T-helper 1 cell treated with Interleukin-12 subunit alpha and Interleukin-12 subunit beta and Interleukin-4 antibody, amounts not matched to agents 30 μg/mL and 1 μg/mL, for 36 hours (primary cell): Measurements from ENCODE around the gene RNF113B.

Experiments
- H3K27ac Mint-ChIP-seq: one replicate; pipeline ENCODE4 v1.8.0; 2021; ENCODE audit warnings: mild to moderate bottlenecking, mixed read lengths
- H3K27me3 Mint-ChIP-seq: one replicate; pipeline ENCODE4 v1.8.0; 2021; ENCODE audit warnings: low read depth, mixed read lengths
- H3K36me3 Mint-ChIP-seq: one replicate; pipeline ENCODE4 v1.8.0; 2021; ENCODE audit warnings: low read depth, mixed read lengths
- H3K4me1 Mint-ChIP-seq: one replicate; pipeline ENCODE4 v1.8.0; 2021; ENCODE audit warnings: low read depth, mixed read lengths
- H3K4me3 Mint-ChIP-seq: one replicate; pipeline ENCODE4 v1.8.0; 2021; ENCODE audit warnings: mild to moderate bottlenecking, moderate library complexity, mixed read lengths
- H3K9me3 Mint-ChIP-seq: one replicate; pipeline ENCODE4 v1.8.0; 2021; ENCODE audit warnings: mixed read lengths

Gene RNF113B

GRCh38 chr13:98214707-98215106, 37.6 kb upstream of the RNF113B start:
- Mint-ChIP-seq H3K4me3 (no peak overlapping the region), H3K27ac (no peak overlapping the region), H3K36me3 (no peaks in the 10 kb centered on the region), H3K4me1 (no peaks in the 10 kb centered on the region), H3K27me3 (no peaks in the 10 kb centered on the region), H3K9me3 (no peaks in the 10 kb centered on the region)

GRCh38 chr13:98214008-98214643, 37.1 kb upstream of the RNF113B start:
- Mint-ChIP-seq H3K4me3 (no peak overlapping the region), H3K9me3 (no peaks in the 10 kb centered on the region), H3K36me3 (no peaks in the 10 kb centered on the region), H3K27ac (no peak overlapping the region), H3K27me3 (no peaks in the 10 kb centered on the region), H3K4me1 (no peaks in the 10 kb centered on the region)

DNA sequence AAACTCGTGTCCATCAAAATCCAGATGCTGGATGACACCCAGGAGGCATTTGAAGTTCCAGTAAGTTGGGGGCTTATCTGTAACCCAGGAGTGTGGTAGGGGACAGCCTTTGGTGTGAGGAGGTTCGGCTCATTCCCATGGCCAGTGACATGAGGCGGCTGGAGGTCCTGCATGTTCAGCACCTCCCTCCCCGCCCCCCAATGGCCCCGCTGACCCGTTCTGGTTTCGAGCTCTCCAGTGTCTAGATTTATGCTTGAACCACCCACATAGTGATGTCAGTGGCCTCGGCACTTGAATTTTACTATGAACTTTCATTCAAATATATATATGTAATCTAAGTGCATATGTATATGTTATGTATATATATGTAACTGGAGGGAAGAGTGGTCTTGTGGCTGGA, 36.3 kb upstream of the RNF113B start:
- Mint-ChIP-seq H3K36me3 (no peaks in the 10 kb centered on the region), H3K27ac (no peak overlapping the region), H3K9me3 (no peaks in the 10 kb centered on the region), H3K27me3 (no peaks in the 10 kb centered on the region), H3K4me1 (no peaks in the 10 kb centered on the region), H3K4me3 (no peak overlapping the region)

DNA sequence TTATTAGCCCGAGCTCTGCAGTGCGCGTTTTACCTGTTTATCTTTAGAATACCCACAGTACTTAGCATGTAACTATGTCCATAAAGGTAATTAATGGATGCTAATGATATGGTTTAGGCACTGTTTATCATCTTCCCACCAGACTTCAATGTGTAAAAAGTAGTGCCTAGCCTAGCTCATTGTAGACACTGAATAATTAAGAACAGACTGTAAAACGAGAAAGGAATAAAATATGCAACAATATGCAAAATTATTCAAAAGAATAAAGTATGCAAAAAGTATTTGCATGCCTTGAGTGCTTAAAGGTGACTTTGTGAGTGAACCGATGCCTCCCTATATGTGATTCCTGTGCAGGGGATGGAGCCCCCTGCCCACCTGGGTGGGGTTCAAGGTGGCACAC, 35.7 kb upstream of the RNF113B start:
- no peaks in the 10 kb centered on the region for H3K27me3 Mint-ChIP-seq
- no peak overlapping the region for H3K27ac Mint-ChIP-seq
- no peaks in the 10 kb centered on the region for H3K36me3 Mint-ChIP-seq
- H3K9me3 Mint-ChIP-seq = no peaks in the 10 kb centered on the region
- no peak overlapping the region for H3K4me3 Mint-ChIP-seq
- H3K4me1 Mint-ChIP-seq = no peaks in the 10 kb centered on the region

GRCh38 chr13:98208606-98209005, 31.5 kb upstream of the RNF113B start:
- H3K36me3 Mint-ChIP-seq = no peaks in the 10 kb centered on the region
- no peaks in the 10 kb centered on the region for H3K4me1 Mint-ChIP-seq
- H3K4me3 Mint-ChIP-seq = no peak overlapping the region
- H3K9me3 Mint-ChIP-seq = no peaks in the 10 kb centered on the region
- H3K27me3 Mint-ChIP-seq = no peaks in the 10 kb centered on the region
- no peak overlapping the region for H3K27ac Mint-ChIP-seq

DNA sequence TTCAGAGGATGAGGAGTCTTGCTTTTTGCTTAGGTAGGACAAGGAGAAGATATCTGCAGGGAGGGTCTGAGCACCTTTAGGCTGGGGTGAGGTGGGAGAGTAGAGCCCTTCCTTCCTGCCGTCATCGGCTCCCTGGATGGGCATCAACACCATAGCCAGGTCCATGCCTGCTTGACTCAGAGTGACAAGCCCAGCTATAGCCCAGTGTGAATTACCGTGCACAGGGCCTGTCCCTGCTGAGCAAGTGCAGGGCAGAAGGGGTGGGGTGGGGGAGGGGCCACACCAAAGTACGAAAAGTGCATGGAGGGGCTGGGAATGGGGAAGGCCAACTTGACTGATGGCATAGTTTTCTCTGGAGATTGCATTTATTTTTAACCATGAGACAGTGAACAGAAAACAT, 30.3 kb upstream of the RNF113B start:
- no peaks in the 10 kb centered on the region for H3K4me1 Mint-ChIP-seq
- no peaks in the 10 kb centered on the region for H3K9me3 Mint-ChIP-seq
- no peak overlapping the region for H3K4me3 Mint-ChIP-seq
- no peaks in the 10 kb centered on the region for H3K36me3 Mint-ChIP-seq
- H3K27me3 Mint-ChIP-seq = no peaks in the 10 kb centered on the region
- no peak overlapping the region for H3K27ac Mint-ChIP-seq

DNA sequence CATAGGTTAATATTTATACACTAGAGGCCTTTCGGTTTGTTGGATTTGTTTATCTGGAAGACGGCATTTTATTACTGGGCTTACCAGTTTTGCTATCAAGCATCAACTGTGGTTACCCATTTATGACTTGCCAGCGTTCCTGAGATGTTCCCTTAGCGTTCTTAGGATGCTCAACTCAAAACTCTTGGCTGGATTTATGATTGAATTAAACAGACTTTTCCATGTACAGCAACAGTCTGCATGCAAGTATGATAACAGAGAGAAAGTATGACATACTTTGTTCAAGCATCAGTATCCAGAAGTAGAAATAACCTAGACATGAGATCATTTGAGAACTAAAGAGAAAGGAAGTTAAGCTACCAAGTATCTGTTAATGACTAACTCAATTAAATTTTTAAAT, 29.9 kb upstream of the RNF113B start:
- no peaks in the 10 kb centered on the region for H3K4me1 Mint-ChIP-seq
- no peaks in the 10 kb centered on the region for H3K9me3 Mint-ChIP-seq
- H3K27me3 Mint-ChIP-seq = no peaks in the 10 kb centered on the region
- H3K36me3 Mint-ChIP-seq = no peaks in the 10 kb centered on the region
- no peak overlapping the region for H3K27ac Mint-ChIP-seq
- no peak overlapping the region for H3K4me3 Mint-ChIP-seq

DNA sequence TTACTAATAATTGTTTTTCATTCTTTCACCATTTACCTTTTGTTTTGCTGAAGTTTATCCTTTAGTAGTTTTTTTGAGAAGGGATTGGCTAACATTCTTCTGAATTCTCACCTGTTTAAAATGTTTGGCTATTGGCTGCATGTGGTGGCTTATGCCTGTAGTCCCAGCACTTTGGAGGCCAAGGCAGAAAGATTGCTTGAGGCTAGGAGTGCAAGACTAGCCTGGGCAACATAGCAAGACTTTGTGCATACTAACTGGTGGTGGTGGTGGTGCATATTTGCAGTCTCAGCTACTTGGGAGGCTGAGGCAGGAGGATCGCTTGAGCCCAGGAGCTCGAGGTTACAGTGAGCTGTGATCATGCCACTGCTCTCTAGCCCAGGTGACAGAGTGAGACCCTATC, 27.5 kb upstream of the RNF113B start:
- Mint-ChIP-seq H3K4me3 (no peak overlapping the region), H3K27me3 (no peaks in the 10 kb centered on the region), H3K9me3 (no peaks in the 10 kb centered on the region), H3K4me1 (no peaks in the 10 kb centered on the region), H3K27ac (no peak overlapping the region), H3K36me3 (no peaks in the 10 kb centered on the region)

DNA sequence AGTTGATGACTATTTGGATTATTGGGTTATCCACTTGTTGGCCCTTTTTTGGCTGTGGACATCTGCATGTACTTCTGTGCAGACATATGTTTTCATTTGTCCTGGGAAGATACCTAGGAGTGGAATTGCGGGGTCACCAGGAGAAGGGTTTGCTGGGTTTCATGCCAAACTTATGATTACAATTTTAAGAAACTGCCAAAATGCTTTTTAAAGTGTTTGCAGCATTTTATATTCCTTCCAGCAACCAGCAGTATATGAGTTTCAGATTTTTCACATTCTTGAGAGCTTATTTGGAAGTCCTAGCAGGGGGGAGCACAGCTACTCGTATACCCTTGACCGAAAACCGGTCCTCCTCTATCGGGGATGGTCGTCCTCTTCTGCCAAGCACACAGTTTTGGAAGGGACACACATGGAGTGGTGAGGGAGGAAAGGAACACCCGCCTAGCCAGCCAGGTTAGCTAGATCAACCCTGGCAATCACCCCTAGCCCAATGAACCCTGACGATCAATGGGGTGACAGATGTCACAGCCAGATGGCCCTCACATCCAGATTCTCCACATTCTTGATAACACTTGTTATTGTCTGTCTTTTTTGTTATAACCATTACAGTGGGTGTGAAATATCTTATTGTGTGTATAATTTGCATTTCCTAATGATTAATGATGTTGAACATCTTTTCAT, 26.7 kb upstream of the RNF113B start:
- Mint-ChIP-seq H3K4me3 (no peak overlapping the region), H3K4me1 (no peaks in the 10 kb centered on the region), H3K27me3 (no peaks in the 10 kb centered on the region), H3K27ac (no peak overlapping the region), H3K36me3 (no peaks in the 10 kb centered on the region), H3K9me3 (no peaks in the 10 kb centered on the region)

GRCh38 chr13:98201984-98202383, 24.9 kb upstream of the RNF113B start:
- no peak overlapping the region for H3K27ac Mint-ChIP-seq
- no peaks in the 10 kb centered on the region for H3K36me3 Mint-ChIP-seq
- H3K4me1 Mint-ChIP-seq = no peaks in the 10 kb centered on the region
- no peak overlapping the region for H3K4me3 Mint-ChIP-seq
- no peaks in the 10 kb centered on the region for H3K27me3 Mint-ChIP-seq
- no peaks in the 10 kb centered on the region for H3K9me3 Mint-ChIP-seq

GRCh38 chr13:98201189-98201588, 24.1 kb upstream of the RNF113B start:
- H3K27me3 Mint-ChIP-seq = no peaks in the 10 kb centered on the region
- H3K9me3 Mint-ChIP-seq = no peaks in the 10 kb centered on the region
- H3K27ac Mint-ChIP-seq = no peak overlapping the region
- no peak overlapping the region for H3K4me3 Mint-ChIP-seq
- no peaks in the 10 kb centered on the region for H3K4me1 Mint-ChIP-seq
- H3K36me3 Mint-ChIP-seq = no peaks in the 10 kb centered on the region

DNA sequence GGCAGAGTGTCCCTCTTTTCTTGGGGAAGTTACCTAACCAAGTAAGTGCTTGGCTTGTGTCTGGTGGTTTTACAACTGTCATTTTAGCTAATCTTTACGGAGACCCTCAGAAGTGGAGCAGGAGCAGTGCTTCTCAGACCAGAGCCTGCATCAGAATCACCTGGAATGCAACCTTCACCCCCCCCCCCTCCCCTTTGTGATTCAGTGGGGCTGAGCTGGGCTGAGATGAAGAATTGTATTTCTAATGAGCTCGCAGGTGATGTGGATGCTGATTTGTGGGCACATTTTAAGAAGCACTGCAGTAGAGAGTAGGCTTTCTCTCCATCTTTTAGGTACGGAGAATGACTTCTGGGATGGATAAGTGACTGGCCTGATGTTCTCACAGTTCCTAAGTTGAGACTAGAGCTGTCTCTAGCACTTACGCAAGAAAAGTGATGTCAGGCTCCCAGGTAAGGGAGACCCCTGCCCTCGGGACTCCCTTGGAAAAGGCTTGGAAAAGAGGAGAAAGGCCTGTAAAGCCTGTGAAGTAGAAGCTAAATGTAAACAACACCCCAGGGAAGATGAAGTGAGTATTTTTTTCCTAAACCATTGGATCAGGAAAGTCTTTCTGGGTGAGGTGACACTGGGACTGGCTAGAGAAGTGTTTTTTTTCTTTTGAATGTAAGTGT, 23.3 kb upstream of the RNF113B start:
- no peaks in the 10 kb centered on the region for H3K9me3 Mint-ChIP-seq

GRCh38 chr13:98199480-98199879, 22.4 kb upstream of the RNF113B start:
- Mint-ChIP-seq H3K9me3 (no peaks in the 10 kb centered on the region), H3K36me3 (no peaks in the 10 kb centered on the region), H3K4me1 (no peaks in the 10 kb centered on the region), H3K4me3 (no peak overlapping the region), H3K27me3 (no peaks in the 10 kb centered on the region), H3K27ac (no peak overlapping the region)

More for the DNA sequence above, 23.3 kb upstream of the RNF113B start:
- Mint-ChIP-seq H3K27ac (no peak overlapping the region), H3K4me3 (no peak overlapping the region), H3K36me3 (no peaks in the 10 kb centered on the region), H3K27me3 (no peaks in the 10 kb centered on the region), H3K4me1 (no peaks in the 10 kb centered on the region)

DNA sequence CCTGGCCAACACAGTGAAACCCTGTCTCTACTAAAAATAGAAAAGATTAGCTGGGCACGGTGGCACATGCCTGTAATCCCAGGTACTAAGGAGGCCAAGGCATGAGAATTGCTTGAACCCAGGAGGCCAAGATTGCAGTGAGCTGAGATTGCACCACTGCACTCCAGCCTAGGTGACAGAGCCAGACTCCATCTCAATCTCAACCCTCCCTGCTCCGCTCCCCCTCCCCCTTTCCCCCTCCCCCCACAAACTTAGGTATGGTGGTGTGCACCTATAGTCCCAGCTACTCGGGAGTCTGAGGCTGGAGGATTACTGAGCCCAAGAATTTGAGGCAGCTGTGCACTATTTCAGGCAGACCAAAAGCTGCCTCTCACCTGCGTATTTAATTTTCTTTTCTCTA, 21.6 kb upstream of the RNF113B start:
- Mint-ChIP-seq H3K4me3 (no peak overlapping the region), H3K9me3 (no peaks in the 10 kb centered on the region), H3K27me3 (no peaks in the 10 kb centered on the region), H3K4me1 (no peaks in the 10 kb centered on the region), H3K36me3 (no peaks in the 10 kb centered on the region), H3K27ac (no peak overlapping the region)

DNA sequence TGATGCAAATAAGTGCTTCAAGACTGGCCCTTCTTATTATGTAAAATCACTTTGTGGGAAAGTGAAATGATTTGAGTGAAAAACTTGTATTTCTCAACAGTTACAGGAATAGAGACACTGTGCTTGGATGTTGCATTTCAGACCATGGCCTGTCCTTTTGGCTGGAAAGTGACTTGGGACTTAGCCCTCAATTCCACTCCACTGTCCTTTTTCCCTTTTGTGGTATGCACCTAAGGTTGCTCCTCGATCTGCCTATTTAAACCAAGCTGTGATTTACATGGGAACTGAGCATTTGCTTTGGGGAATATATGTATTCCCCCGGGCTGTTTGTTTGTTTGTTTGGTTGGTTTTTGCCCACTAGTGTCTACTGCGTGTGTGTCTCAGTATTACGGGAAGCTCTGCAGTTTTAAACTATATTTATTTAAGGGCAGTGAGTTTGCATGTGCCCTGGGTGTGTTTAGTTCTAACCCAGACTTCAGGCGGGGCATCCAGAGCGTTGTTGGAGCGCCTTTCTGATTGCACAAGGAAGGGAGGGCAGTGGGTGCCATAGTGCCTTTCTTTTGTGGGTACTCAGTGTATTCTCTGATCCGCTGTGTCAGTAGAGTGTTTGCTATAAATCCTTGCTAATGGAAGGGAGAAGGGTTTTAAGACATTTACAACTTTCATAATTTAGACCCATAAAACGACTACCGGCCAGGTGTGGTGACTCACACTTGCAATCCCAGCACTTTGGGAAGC, 18.2 kb upstream of the RNF113B start:
- Mint-ChIP-seq H3K27ac (no peak overlapping the region), H3K4me3 (no peak overlapping the region), H3K27me3 (no peaks in the 10 kb centered on the region), H3K36me3 (no peaks in the 10 kb centered on the region), H3K4me1 (no peaks in the 10 kb centered on the region), H3K9me3 (no peaks in the 10 kb centered on the region)
